Ectodermal cell (in vitro differentiated cells): ENCODE measurements around the gene ADGRB3.

Experiments used
- H3K27ac ChIP-seq: 2 replicates; pipeline ENCODE4 v1.7.0; 2013; ENCODE audit warnings: mild to moderate bottlenecking, low read depth, low read length; ENCODE audit not compliant: insufficient read depth, poor library complexity, severe bottlenecking
- H3K27me3 ChIP-seq: 2 replicates; pipeline ENCODE4 v1.7.0; 2013; ENCODE audit warnings: mild to moderate bottlenecking, low read length; ENCODE audit not compliant: insufficient read depth, control insufficient read depth, poor library complexity, severe bottlenecking
- H3K36me3 ChIP-seq: one replicate; pipeline ENCODE4 v1.7.0; 2013; ENCODE audit warnings: low read length; ENCODE audit not compliant: control insufficient read depth, insufficient read depth
- H3K4me1 ChIP-seq: one replicate; pipeline ENCODE4 v1.7.0; 2013; ENCODE audit warnings: low read length; ENCODE audit not compliant: control insufficient read depth, insufficient read depth
- H3K4me3 ChIP-seq: 2 replicates; pipeline ENCODE4 v1.7.0; 2013; ENCODE audit warnings: low read depth, low read length, control low read depth; ENCODE audit not compliant: insufficient read depth
- H3K9me3 ChIP-seq: 2 replicates; pipeline ENCODE4 v1.7.0; 2013; ENCODE audit warnings: mild to moderate bottlenecking, low read length, moderate library complexity; ENCODE audit not compliant: control insufficient read depth
- WGBS, 2 experiments: methylation state at CpG; one replicate each; pipeline ENCODE4 v1.1.7; 2013; ENCODE audit warnings: missing lambda C conversion rate in 2 of 2; 5-methylcytosine and 5-hydroxymethylcytosine counted together

ADGRB3 gene

GRCh38 chr6:69349771-69350170, 714.7 kb downstream of the ADGRB3 start:
- WGBS, 2 experiments, result 90 to 93% methylated on average over 7 of the region's 7 CpGs

GRCh38 chr6:69362209-69362608, 727.1 kb downstream of the ADGRB3 start:
- Histone ChIP-seq H3K4me1 (no peaks in the 10 kb centered on the region), H3K27ac (no peak overlapping the region), H3K36me3 (no peaks in the 10 kb centered on the region), H3K9me3 (no peaks in the 10 kb centered on the region), H3K27me3 (no peaks in the 10 kb centered on the region), H3K4me3 (no peak overlapping the region)
- 90 to 100% methylated on average over 2 of the region's 3 CpGs for WGBS, 2 experiments

More at GRCh38 chr6:69349771-69350170, 714.7 kb downstream of the ADGRB3 start:
- Histone ChIP-seq H3K36me3 (no peaks in the 10 kb centered on the region), H3K4me3 (no peak overlapping the region), H3K27ac (no peak overlapping the region), H3K27me3 (no peaks in the 10 kb centered on the region), H3K9me3 (no peaks in the 10 kb centered on the region), H3K4me1 (no peaks in the 10 kb centered on the region)

- Histone ChIP-seq H3K36me3 (no peaks in the 10 kb centered on the region), H3K27me3 (no peaks in the 10 kb centered on the region), H3K4me3 (no peak overlapping the region), H3K27ac (no peak overlapping the region), H3K4me1 (no peaks in the 10 kb centered on the region), H3K9me3 (no peaks in the 10 kb centered on the region)
- 100% methylated on average over 1 of the region's 1 CpG for whole genome bisulfite sequencing, 2 experiments
Measured at GRCh38 chr6:69366831-69367230, 731.7 kb downstream of the ADGRB3 start.

GRCh38 chr6:69368613-69369012, 733.5 kb downstream of the ADGRB3 start:
- Histone ChIP-seq H3K9me3 (no peaks in the 10 kb centered on the region), H3K4me1 (no peaks in the 10 kb centered on the region), H3K27me3 (no peaks in the 10 kb centered on the region), H3K36me3 (no peaks in the 10 kb centered on the region), H3K4me3 (no peak overlapping the region), H3K27ac (no peak overlapping the region)
- 67% methylated on average over 1 of the region's 1 CpG; no CpG with 5 or more reads in 1 of the 2 experiments for WGBS, 2 experiments

- H3K36me3 ChIP-seq, result no peaks in the 10 kb centered on the region
- WGBS, 2 experiments, result 72 to 86% methylated on average over 3 of the region's 3 CpGs
- H3K9me3 ChIP-seq, result no peaks in the 10 kb centered on the region
- H3K4me1 ChIP-seq, result no peaks in the 10 kb centered on the region
- no peak overlapping the region for H3K4me3 ChIP-seq
- H3K27me3 ChIP-seq, result no peaks in the 10 kb centered on the region
- H3K27ac ChIP-seq, result no peak overlapping the region
Measured at GRCh38 chr6:69370763-69371162, 735.7 kb downstream of the ADGRB3 start.

- Histone ChIP-seq H3K9me3 (no peaks in the 10 kb centered on the region), H3K36me3 (no peaks in the 10 kb centered on the region), H3K27me3 (no peaks in the 10 kb centered on the region), H3K27ac (no peak overlapping the region), H3K4me3 (no peak overlapping the region), H3K4me1 (no peaks in the 10 kb centered on the region)
- WGBS, 2 experiments, result 100% methylated on average over 1 of the region's 1 CpG
Measured at GRCh38 chr6:69378326-69378725, 743.2 kb downstream of the ADGRB3 start.

GRCh38 chr6:69379518-69379917, 744.4 kb downstream of the ADGRB3 start:
- no peaks in the 10 kb centered on the region for H3K27me3 ChIP-seq
- 95 to 97% methylated on average over 3 of the region's 3 CpGs for WGBS, 2 experiments
- no peak overlapping the region for H3K4me3 ChIP-seq
- no peaks in the 10 kb centered on the region for H3K4me1 ChIP-seq
- H3K9me3 ChIP-seq, result no peaks in the 10 kb centered on the region
- no peaks in the 10 kb centered on the region for H3K36me3 ChIP-seq
- no peak overlapping the region for H3K27ac ChIP-seq

GRCh38 chr6:69383627-69384026, 748.5 kb downstream of the ADGRB3 start:
- H3K4me1 ChIP-seq, result no peaks in the 10 kb centered on the region
- no peak overlapping the region for H3K27ac ChIP-seq
- WGBS, 2 experiments, result 75 to 78% methylated on average over 1 of the region's 3 CpGs
- H3K9me3 ChIP-seq, result no peaks in the 10 kb centered on the region
- H3K36me3 ChIP-seq, result no peaks in the 10 kb centered on the region
- no peaks in the 10 kb centered on the region for H3K27me3 ChIP-seq
- H3K4me3 ChIP-seq, result no peak overlapping the region

- H3K27ac ChIP-seq, result no peak overlapping the region
Measured at GRCh38 chr6:69386426-69386825, 751.3 kb downstream of the ADGRB3 start.

GRCh38 chr6:69390125-69390524, 755.0 kb downstream of the ADGRB3 start:
- 79 to 88% methylated on average over 4 of the region's 4 CpGs for WGBS, 2 experiments

More at GRCh38 chr6:69386426-69386825, 751.3 kb downstream of the ADGRB3 start:
- Histone ChIP-seq H3K9me3 (no peaks in the 10 kb centered on the region), H3K4me3 (no peak overlapping the region), H3K4me1 (no peaks in the 10 kb centered on the region), H3K27me3 (no peaks in the 10 kb centered on the region), H3K36me3 (no peaks in the 10 kb centered on the region)
- WGBS, 2 experiments, result 90 to 94% methylated on average over 5 of the region's 5 CpGs

GRCh38 chr6:69391106-69391505, 756.0 kb downstream of the ADGRB3 start:
- no peaks in the 10 kb centered on the region for H3K36me3 ChIP-seq
- H3K4me3 ChIP-seq, result no peak overlapping the region
- H3K9me3 ChIP-seq, result no peaks in the 10 kb centered on the region
- H3K27ac ChIP-seq, result no peak overlapping the region
- no peaks in the 10 kb centered on the region for H3K27me3 ChIP-seq
- 90 to 93% methylated on average over 6 of the region's 6 CpGs for WGBS, 2 experiments
- H3K4me1 ChIP-seq, result no peaks in the 10 kb centered on the region

More at GRCh38 chr6:69390125-69390524, 755.0 kb downstream of the ADGRB3 start:
- H3K36me3 ChIP-seq, result no peaks in the 10 kb centered on the region
- no peak overlapping the region for H3K4me3 ChIP-seq
- no peak overlapping the region for H3K27ac ChIP-seq
- no peaks in the 10 kb centered on the region for H3K27me3 ChIP-seq
- H3K9me3 ChIP-seq, result no peaks in the 10 kb centered on the region
- H3K4me1 ChIP-seq, result no peaks in the 10 kb centered on the region
